DOHH2 (cell line): ENCODE results near the gene ACSBG1.

ENCODE experiments used
- EZH2phosphoT487 ChIP-seq: fragments of 200-600 bp; sonication (generic); IDR thresholded peaks from 2 replicates; pipeline ENCODE4 v1.6.1; 2017; ENCODE audit warnings: borderline replicate concordance, mild to moderate bottlenecking, antibody characterized with exemption, low read length, moderate library complexity, mixed read lengths
- TF ChIP-seq, protein P1 (sequence below): fragments of 200-600 bp; sonication (generic); IDR thresholded peaks from one replicate; pipeline ENCODE4 v1.5.1; 2014; ENCODE audit warnings: antibody characterized with exemption, mild to moderate bottlenecking, low read depth, low read length; ENCODE audit not compliant: poor library complexity, severe bottlenecking

DNA sequence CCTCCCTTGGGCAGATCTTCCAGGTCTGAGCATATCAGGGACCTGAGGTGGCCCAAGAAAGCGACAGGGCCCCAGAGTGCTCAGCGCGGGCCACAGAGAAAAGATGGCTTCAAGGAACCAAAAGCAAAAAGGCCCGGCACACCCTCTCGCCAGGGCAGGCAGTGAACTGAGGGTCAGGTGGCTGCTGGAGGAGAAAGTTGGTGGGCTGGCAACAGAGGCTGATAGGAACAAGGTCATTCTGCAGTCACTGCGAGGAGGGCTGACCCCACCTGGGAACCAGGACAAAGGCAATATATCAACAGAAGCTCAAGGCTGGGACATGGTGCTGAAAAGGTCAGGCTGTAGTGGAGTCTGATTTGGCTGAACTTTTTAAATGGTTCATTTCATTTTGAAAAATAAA, 2.8 kb upstream of the ACSBG1 start:
- TF ChIP-seq, protein P1, sequence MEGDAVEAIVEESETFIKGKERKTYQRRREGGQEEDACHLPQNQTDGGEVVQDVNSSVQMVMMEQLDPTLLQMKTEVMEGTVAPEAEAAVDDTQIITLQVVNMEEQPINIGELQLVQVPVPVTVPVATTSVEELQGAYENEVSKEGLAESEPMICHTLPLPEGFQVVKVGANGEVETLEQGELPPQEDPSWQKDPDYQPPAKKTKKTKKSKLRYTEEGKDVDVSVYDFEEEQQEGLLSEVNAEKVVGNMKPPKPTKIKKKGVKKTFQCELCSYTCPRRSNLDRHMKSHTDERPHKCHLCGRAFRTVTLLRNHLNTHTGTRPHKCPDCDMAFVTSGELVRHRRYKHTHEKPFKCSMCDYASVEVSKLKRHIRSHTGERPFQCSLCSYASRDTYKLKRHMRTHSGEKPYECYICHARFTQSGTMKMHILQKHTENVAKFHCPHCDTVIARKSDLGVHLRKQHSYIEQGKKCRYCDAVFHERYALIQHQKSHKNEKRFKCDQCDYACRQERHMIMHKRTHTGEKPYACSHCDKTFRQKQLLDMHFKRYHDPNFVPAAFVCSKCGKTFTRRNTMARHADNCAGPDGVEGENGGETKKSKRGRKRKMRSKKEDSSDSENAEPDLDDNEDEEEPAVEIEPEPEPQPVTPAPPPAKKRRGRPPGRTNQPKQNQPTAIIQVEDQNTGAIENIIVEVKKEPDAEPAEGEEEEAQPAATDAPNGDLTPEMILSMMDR: no peak
- TF ChIP-seq EZH2phosphoT487: no peak
